A549 (cell line): ENCODE results near the gene TBC1D22A. TPM values are rescaled to one million over a fixed set of nuclear protein-coding genes. Genes with fewer than 3 reads are reported as not detected.

Experiments used
- ATAC-seq, 2 experiments: fragments of 200-7000 bp in 1 of 2; fragments of >200 bp in 1 of 2; cut with Nextera tagmentation in 1 of 2; cut with Tn5 transposase in 1 of 2; 3 replicates each; pipeline versions ENCODE4 v1.8.0 to v1.9.1; 2018 to 2020; ENCODE audit warnings: mild to moderate bottlenecking in 1 of 2, moderate library complexity in 1 of 2
- CTCF ChIA-PET: fragments of 300-600 bp; sonication (Branson Sonifier 250); formaldehyde crosslinking; extraction: SDS; loops from one replicate; lab custom pipeline; 2021; ENCODE audit warnings: antibody characterized with exemption, inconsistent platforms; lab: Yijun Ruan, JAX
- POLR2A ChIA-PET: fragments of 350-600 bp; formaldehyde crosslinking; extraction: SDS; loops from one replicate; lab custom pipeline; 2021; ENCODE audit warnings: antibody characterized with exemption, inconsistent platforms; lab: Yijun Ruan, JAX
- DNase-seq, 2 experiments: peaks; one replicate each; pipeline versions ENCODE4 v3.0.0 to v3.0.0-alpha.2; 2011 to 2016; ENCODE audit warnings: low read depth in 1 of 2, low spot score in 1 of 2
- FAIRE-seq: peaks from 2 replicates; lab custom pipeline; 2011; peaks lifted over from hg19 to GRCh38; lab: Jason Lieb, UNC
- H3K27ac ChIP-seq, 2 experiments: fragments of >200 bp; sonication (Bioruptor Twin); formaldehyde crosslinking; 3 replicates each; pipeline ENCODE4 v1.5.1; 2016 to 2017
- H3K4me1 ChIP-seq: fragments of >200 bp; sonication (Bioruptor Twin); formaldehyde crosslinking; 3 replicates; pipeline ENCODE4 v1.6.1; 2016
- H3K4me2 ChIP-seq: fragments of >200 bp; sonication (Bioruptor Twin); formaldehyde crosslinking; 3 replicates; pipeline ENCODE4 v1.6.1; 2016
- H3K4me3 ChIP-seq: fragments of >200 bp; sonication (Bioruptor Twin); formaldehyde crosslinking; 3 replicates; pipeline ENCODE4 v1.5.1; 2016
- H3K9me3 ChIP-seq: fragments of >200 bp; sonication (Bioruptor Twin); formaldehyde crosslinking; 3 replicates; pipeline ENCODE4 v1.6.1; 2016
- BHLHE40 ChIP-seq: IDR thresholded peaks from 2 replicates; pipeline ENCODE4 v1.6.1; 2012; ENCODE audit warnings: low read depth, low read length, inconsistent platforms
- CHD4 ChIP-seq: fragments of 200-600 bp; sonication (generic); IDR thresholded peaks from 2 replicates; pipeline ENCODE4 v1.6.1; 2016; ENCODE audit warnings: antibody characterized with exemption, mild to moderate bottlenecking, borderline replicate concordance
- ESRRA ChIP-seq: fragments of 150-350 bp; IDR thresholded peaks from 2 replicates; pipeline ENCODE4 v1.6.1; 2014; ENCODE audit warnings: mild to moderate bottlenecking, low read length, borderline replicate concordance
- FOSB ChIP-seq: fragments of 250-450 bp; sonication (Bioruptor Pico); IDR thresholded peaks from 2 replicates; pipeline ENCODE4 v1.5.0; 2020; ENCODE audit warnings: mild to moderate bottlenecking, moderate library complexity
- HEYL ChIP-seq: fragments of 250-450 bp; sonication (Bioruptor Pico); IDR thresholded peaks from 2 replicates; pipeline ENCODE4 v1.8.0; 2021; ENCODE audit warnings: mild to moderate bottlenecking, moderate library complexity
- JUN ChIP-seq, 2 experiments: fragments of >200 bp; sonication (Bioruptor Twin); formaldehyde crosslinking; IDR thresholded peaks; 2 replicates in 1 of 2; 3 replicates in 1 of 2; pipeline ENCODE4 v1.6.1; 2016 to 2017
- JUNB ChIP-seq: fragments of >200 bp; sonication (Bioruptor Twin); formaldehyde crosslinking; IDR thresholded peaks from 2 replicates; pipeline ENCODE4 v1.6.1; 2016
- MYC ChIP-seq: IDR thresholded peaks from 2 replicates; pipeline ENCODE4 v1.6.1; 2012; ENCODE audit warnings: mild to moderate bottlenecking, inconsistent platforms, low read length, improper control_type of control experiment, borderline replicate concordance
- NFE2L2 ChIP-seq: fragments of 150-350 bp; conservative IDR thresholded peaks from 2 replicates; pipeline ENCODE4 v1.6.1; 2014; ENCODE audit warnings: low read length
- NR3C1 ChIP-seq: fragments of >200 bp; sonication (Bioruptor Twin); formaldehyde crosslinking; IDR thresholded peaks from 3 replicates; pipeline ENCODE4 v1.6.1; 2017
- RCOR1 ChIP-seq: fragments of 150-350 bp; IDR thresholded peaks from 2 replicates; pipeline ENCODE4 v1.6.1; 2014; ENCODE audit warnings: antibody characterized with exemption, low read length, low read depth
- RNF2 ChIP-seq: fragments of 200-600 bp; sonication (generic); IDR thresholded peaks from 2 replicates; pipeline ENCODE4 v1.6.1; 2016; ENCODE audit warnings: low read depth, mild to moderate bottlenecking, antibody characterized with exemption, moderate library complexity, borderline replicate concordance
- ZC3H11A ChIP-seq: fragments of 450-650 bp; IDR thresholded peaks from 2 replicates; pipeline ENCODE4 v1.6.1; 2014; ENCODE audit warnings: antibody characterized with exemption, mild to moderate bottlenecking
- ZFP36 ChIP-seq: fragments of 450-650 bp; IDR thresholded peaks from 2 replicates; pipeline ENCODE4 v1.6.1; 2014; ENCODE audit warnings: borderline replicate concordance; ENCODE audit not compliant: partially characterized antibody
- ZNF302 ChIP-seq: fragments of 250-450 bp; sonication (Bioruptor Pico); IDR thresholded peaks from 2 replicates; pipeline ENCODE4 v1.9.0; 2021; ENCODE audit warnings: inconsistent platforms, mild to moderate bottlenecking, moderate library complexity
- WGBS: methylation state at CpG from one replicate; pipeline ENCODE4 v1.1.6; 2017; ENCODE audit errors: missing lambda C conversion rate; 5-methylcytosine and 5-hydroxymethylcytosine counted together
- polyA plus RNA-seq, 4 experiments: library from polyadenylated mRNA; depleted of rRNA in 3 of 4; stranded (reverse); fragments of >200 nt; fragmentation: RNase III in 1 of 4; extraction: RNeasy Plus Mini Kit Qiagen cat#74134 plus additional on column Dnase treatment in 1 of 4; gene quantifications; 2 replicates in 3 of 4; 3 replicates in 1 of 4; pipeline ENCODE4 v1.2.3, GENCODE V29; 2011 to 2017
- TF ChIP-seq, protein P1 (sequence below): fragments of 150-350 bp; IDR thresholded peaks from 2 replicates; pipeline ENCODE4 v1.6.1; 2014; ENCODE audit warnings: low read depth, mild to moderate bottlenecking, low read length
- TF ChIP-seq, protein P2 (sequence below): IDR thresholded peaks from 2 replicates; pipeline ENCODE4 v1.6.1; 2012; ENCODE audit warnings: low read depth, borderline replicate concordance
- TF ChIP-seq, protein P3 (sequence below): fragments of 200-600 bp; sonication (generic); IDR thresholded peaks from 2 replicates; pipeline ENCODE4 v1.6.1; 2016; ENCODE audit warnings: antibody characterized with exemption, mild to moderate bottlenecking, moderate library complexity
- TF ChIP-seq, protein P4 (sequence below): IDR thresholded peaks from 2 replicates; pipeline ENCODE4 v1.6.1; 2012
- TF ChIP-seq, protein P5 (sequence below): fragments of 250-450 bp; sonication (Bioruptor Pico); IDR thresholded peaks from 2 replicates; pipeline ENCODE4 v1.5.0; 2020; ENCODE audit warnings: low read depth, mild to moderate bottlenecking, moderate library complexity
- TF ChIP-seq, protein P6 (sequence below): fragments of >200 bp; sonication (Bioruptor Twin); formaldehyde crosslinking; IDR thresholded peaks from 3 replicates; pipeline ENCODE4 v1.5.1; 2016

The TBC1D22A gene
- polyA plus RNA-seq, 2 of the 4 experiments (the other 2 are of a cell fraction), result 8.9 to 10.8 TPM

DNA sequence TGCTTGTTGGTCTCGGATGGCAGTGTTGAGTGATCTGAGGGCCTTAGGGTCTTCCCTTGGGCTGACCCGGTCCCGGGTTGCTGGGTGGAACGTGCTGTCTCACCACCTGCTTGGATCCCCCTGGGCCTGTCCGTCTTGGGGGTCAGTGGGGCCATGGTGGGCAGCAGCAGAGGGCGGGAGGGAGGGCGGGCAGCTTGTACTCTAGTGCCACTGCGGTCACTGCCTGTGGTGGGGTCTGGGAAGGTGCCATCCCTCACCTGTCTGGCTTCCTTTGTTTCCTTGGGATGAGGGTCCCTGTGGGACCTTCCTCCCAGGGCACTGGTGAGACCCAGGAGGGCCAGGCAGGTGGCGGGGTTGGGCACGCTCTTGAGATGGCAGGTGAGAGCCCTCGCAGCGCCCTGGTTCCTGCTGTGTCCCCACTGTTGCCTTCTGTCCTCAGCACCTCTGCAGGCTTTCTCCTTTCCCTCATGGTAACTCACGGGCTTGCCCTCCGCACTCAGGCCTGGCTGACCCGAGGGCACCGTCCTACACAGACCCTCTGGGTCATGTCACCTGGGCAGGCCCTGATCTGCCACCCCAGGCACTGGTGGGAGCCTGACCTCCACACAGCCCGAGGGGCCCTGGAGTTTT, 34.2 kb downstream of the TBC1D22A start:
- ChIA-PET POLR2A (interaction anchor here (0.6 kb wide), 1 partner anchor 34 kb away, joined by 3 read pairs; the partner anchor contains the start of gene TBC1D22A), CTCF (interaction anchor here (0.7 to 3.1 kb wide), 9 partner anchors 9 to 233 kb away, joined by 3 to 19 read pairs (median 5); partner anchors contain the start of genes CERK and TBC1D22A)
- no peak for FAIRE-seq
- no peak for DNase-seq
- Histone ChIP-seq H3K4me1 (peaks cover 6% of the 10 kb centered on the region; the same call in 1 of the 3 replicates), H3K4me2 (no peak overlapping the region), H3K27ac (peak overlapping the region in 1 of 2 experiments; percentile 33; a peak in 1 of 6 replicates), H3K9me3 (no peaks in the 10 kb centered on the region), H3K4me3 (no peak overlapping the region)
- TF ChIP-seq, protein P1, sequence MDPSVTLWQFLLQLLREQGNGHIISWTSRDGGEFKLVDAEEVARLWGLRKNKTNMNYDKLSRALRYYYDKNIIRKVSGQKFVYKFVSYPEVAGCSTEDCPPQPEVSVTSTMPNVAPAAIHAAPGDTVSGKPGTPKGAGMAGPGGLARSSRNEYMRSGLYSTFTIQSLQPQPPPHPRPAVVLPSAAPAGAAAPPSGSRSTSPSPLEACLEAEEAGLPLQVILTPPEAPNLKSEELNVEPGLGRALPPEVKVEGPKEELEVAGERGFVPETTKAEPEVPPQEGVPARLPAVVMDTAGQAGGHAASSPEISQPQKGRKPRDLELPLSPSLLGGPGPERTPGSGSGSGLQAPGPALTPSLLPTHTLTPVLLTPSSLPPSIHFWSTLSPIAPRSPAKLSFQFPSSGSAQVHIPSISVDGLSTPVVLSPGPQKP, result no peak
- TF ChIP-seq NFE2L2 (no peak), FOSB (no peak)
- TF ChIP-seq, protein P2, sequence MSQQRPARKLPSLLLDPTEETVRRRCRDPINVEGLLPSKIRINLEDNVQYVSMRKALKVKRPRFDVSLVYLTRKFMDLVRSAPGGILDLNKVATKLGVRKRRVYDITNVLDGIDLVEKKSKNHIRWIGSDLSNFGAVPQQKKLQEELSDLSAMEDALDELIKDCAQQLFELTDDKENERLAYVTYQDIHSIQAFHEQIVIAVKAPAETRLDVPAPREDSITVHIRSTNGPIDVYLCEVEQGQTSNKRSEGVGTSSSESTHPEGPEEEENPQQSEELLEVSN, result no peak
- TF ChIP-seq, protein P3, sequence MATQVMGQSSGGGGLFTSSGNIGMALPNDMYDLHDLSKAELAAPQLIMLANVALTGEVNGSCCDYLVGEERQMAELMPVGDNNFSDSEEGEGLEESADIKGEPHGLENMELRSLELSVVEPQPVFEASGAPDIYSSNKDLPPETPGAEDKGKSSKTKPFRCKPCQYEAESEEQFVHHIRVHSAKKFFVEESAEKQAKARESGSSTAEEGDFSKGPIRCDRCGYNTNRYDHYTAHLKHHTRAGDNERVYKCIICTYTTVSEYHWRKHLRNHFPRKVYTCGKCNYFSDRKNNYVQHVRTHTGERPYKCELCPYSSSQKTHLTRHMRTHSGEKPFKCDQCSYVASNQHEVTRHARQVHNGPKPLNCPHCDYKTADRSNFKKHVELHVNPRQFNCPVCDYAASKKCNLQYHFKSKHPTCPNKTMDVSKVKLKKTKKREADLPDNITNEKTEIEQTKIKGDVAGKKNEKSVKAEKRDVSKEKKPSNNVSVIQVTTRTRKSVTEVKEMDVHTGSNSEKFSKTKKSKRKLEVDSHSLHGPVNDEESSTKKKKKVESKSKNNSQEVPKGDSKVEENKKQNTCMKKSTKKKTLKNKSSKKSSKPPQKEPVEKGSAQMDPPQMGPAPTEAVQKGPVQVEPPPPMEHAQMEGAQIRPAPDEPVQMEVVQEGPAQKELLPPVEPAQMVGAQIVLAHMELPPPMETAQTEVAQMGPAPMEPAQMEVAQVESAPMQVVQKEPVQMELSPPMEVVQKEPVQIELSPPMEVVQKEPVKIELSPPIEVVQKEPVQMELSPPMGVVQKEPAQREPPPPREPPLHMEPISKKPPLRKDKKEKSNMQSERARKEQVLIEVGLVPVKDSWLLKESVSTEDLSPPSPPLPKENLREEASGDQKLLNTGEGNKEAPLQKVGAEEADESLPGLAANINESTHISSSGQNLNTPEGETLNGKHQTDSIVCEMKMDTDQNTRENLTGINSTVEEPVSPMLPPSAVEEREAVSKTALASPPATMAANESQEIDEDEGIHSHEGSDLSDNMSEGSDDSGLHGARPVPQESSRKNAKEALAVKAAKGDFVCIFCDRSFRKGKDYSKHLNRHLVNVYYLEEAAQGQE, result no peak
- ATAC-seq, result no peak
- WGBS, result 95% methylated on average over 8 of the region's 17 CpGs

DNA sequence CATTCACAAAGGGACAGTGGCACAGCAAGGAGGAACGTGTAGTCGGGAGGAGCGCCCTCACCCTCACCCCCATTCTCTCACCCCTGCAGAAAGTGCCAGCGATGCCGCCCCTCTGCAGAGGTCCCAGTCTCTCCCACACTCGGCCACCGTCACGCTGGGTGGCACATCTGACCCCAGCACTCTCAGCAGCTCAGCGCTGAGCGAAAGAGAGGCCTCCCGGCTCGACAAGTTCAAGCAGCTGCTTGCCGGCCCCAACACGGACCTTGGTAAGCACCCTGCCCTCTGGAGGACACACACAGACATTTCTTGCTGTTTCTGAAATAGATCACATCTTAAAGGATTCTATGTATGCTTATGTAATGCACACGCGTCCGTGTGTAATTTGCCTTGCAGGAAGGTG, 34.9 kb downstream of the TBC1D22A start:
- Histone ChIP-seq H3K4me1 (peaks cover 6% of the 10 kb centered on the region; the same call in 1 of the 3 replicates), H3K4me2 (no peak overlapping the region), H3K9me3 (no peaks in the 10 kb centered on the region), H3K27ac (peak overlapping the region in 1 of 2 experiments; percentile 33; a peak in 1 of 6 replicates), H3K4me3 (no peak overlapping the region)
- FAIRE-seq (no peak), DNase-seq (peak in 1 of 2 experiments; percentile 64), ATAC-seq (peak; percentile 69 to 77)
- POLR2A ChIA-PET, result interaction anchor here (0.6 kb wide), 1 partner anchor 35 kb away, joined by 3 read pairs; the partner anchor contains the start of gene TBC1D22A
- 56% methylated on average over 12 of the region's 17 CpGs for WGBS
- CTCF ChIA-PET, result interaction anchor here (0.7 to 3.1 kb wide), 10 partner anchors 9 to 234 kb away, joined by 3 to 19 read pairs (median 6); partner anchors contain the start of genes CERK and TBC1D22A
- TF ChIP-seq NR3C1, result no peak
- TF ChIP-seq HEYL (CRISPR knock-in tag), result no peak
- TF ChIP-seq, protein P4, sequence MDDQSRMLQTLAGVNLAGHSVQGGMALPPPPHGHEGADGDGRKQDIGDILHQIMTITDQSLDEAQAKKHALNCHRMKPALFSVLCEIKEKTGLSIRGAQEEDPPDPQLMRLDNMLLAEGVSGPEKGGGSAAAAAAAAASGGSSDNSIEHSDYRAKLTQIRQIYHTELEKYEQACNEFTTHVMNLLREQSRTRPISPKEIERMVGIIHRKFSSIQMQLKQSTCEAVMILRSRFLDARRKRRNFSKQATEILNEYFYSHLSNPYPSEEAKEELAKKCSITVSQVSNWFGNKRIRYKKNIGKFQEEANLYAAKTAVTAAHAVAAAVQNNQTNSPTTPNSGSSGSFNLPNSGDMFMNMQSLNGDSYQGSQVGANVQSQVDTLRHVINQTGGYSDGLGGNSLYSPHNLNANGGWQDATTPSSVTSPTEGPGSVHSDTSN, result no peak
- TF ChIP-seq, protein P5, sequence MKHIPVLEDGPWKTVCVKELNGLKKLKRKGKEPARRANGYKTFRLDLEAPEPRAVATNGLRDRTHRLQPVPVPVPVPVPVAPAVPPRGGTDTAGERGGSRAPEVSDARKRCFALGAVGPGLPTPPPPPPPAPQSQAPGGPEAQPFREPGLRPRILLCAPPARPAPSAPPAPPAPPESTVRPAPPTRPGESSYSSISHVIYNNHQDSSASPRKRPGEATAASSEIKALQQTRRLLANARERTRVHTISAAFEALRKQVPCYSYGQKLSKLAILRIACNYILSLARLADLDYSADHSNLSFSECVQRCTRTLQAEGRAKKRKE (CRISPR knock-in tag), result no peak
- no peak for TF ChIP-seq JUN (IDR thresholded peaks at IDR 0.05)
- TF ChIP-seq MYC, result no peak
- TF ChIP-seq, protein P6, sequence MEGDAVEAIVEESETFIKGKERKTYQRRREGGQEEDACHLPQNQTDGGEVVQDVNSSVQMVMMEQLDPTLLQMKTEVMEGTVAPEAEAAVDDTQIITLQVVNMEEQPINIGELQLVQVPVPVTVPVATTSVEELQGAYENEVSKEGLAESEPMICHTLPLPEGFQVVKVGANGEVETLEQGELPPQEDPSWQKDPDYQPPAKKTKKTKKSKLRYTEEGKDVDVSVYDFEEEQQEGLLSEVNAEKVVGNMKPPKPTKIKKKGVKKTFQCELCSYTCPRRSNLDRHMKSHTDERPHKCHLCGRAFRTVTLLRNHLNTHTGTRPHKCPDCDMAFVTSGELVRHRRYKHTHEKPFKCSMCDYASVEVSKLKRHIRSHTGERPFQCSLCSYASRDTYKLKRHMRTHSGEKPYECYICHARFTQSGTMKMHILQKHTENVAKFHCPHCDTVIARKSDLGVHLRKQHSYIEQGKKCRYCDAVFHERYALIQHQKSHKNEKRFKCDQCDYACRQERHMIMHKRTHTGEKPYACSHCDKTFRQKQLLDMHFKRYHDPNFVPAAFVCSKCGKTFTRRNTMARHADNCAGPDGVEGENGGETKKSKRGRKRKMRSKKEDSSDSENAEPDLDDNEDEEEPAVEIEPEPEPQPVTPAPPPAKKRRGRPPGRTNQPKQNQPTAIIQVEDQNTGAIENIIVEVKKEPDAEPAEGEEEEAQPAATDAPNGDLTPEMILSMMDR, result peak; percentile 12; the same call in 1 of the 3 replicates
- no peak for TF ChIP-seq BHLHE40
- no peak for TF ChIP-seq RNF2
- TF ChIP-seq ESRRA, result no peak
- TF ChIP-seq RCOR1, result no peak
- no peak for TF ChIP-seq ZC3H11A
- no peak for TF ChIP-seq JUNB
- no peak for TF ChIP-seq ZNF302 (CRISPR knock-in tag)
- no peak for TF ChIP-seq ZFP36
- TF ChIP-seq, protein P3, result no peak
- no peak for TF ChIP-seq CHD4
